HL-60 (cell line): Measurements from ENCODE around the gene FAM20A.

Experiments used
- CTCF ChIP-seq: IDR thresholded peaks from one replicate; pipeline ENCODE4 v1.5.1; 2011; ENCODE audit warnings: low read length, control low read depth, inconsistent platforms; ENCODE audit not compliant: insufficient read depth
- POLR2AphosphoS5 ChIP-seq: IDR thresholded peaks from 2 replicates; pipeline ENCODE4 v1.6.1; 2012; ENCODE audit warnings: low read depth

GRCh38 chr17:68509141-68510057 is 91.8 kb downstream of the FAM20A start:
- TF ChIP-seq POLR2AphosphoS5: no peak
- TF ChIP-seq CTCF: no peak
